ENCODE measurements around the gene RBFOX2.

DNA sequence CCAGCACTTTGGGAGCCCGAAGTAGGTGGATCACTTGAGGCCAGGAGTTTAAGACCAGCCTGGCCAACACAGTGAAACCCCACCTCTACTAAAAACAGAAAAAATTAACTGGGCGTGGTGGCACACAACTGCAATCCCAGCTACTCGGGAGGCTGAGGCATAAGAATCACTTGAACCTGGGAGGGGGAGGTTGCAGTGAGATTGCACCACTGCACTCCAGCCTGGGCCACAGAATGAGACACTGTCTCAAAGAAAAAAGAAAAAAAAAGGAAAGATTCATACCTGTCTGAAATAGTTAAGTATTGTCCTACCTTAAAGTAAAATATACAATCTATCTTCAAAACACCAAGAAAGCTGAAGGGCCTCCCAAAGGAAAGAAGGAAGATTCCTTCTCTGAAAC is 20.1 kb downstream of the RBFOX2 start:
- TF ChIP-seq ZNF383 (CRISPR knock-in tag; IDR thresholded peaks at IDR 0.05; ENCODE audit: borderline replicate concordance) = no peak
- TF ChIP-seq TAF1 (CRISPR knock-in tag; IDR thresholded peaks at IDR 0.05) = no peak
- TF ChIP-seq ZNF12 (CRISPR knock-in tag; IDR thresholded peaks at IDR 0.05) = no peak
- no peak for TF ChIP-seq NBN (conservative IDR thresholded peaks at IDR 0.05)
